NB4 (cell line): Measurements from ENCODE around the gene MB21D2.
"Not testable (repeated sequence)": the region's sequence is repeated elsewhere in the genome, so short reads cannot be mapped to it uniquely, and the experiment has no call there.

Experiments used
- CTCF ChIP-seq: IDR thresholded peaks from one replicate; pipeline ENCODE4 v1.5.1; 2012; ENCODE audit warnings: low read depth, low read length
- POLR2A ChIP-seq: IDR thresholded peaks from 2 replicates; pipeline ENCODE4 v1.6.1; 2011; ENCODE audit warnings: mild to moderate bottlenecking; ENCODE audit not compliant: insufficient read length; ENCODE audit errors: extremely low read depth

GRCh38 chr3:192788816-192789515 lies 128.7 kb downstream of the MB21D2 start:
- not testable (repeated sequence) for TF ChIP-seq CTCF, POLR2A
